ENCODE measurements around the gene WDR83.

WDR83 gene

DNA sequence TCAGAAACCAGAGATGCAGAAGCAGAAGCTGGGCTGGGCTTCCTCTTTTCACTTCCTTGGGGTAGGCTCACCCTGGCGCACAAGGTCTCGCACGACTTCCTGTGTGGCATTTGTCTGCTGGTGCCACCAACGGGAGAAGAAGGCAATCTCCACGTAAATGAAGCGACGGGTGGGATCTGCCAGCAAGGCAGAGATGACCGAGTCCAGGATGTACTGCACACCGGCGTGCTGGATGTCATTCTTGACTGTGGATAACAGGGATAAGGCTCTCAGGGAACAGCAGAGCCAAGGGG, 1.4 kb upstream of the WDR83 start:
- no peak for TF ChIP-seq FOXP2 (optimal IDR thresholded peaks at IDR 0.05; ENCODE audit: borderline replicate concordance, extremely low read depth, extremely low read length, insufficient read depth)
- no peak for TF ChIP-seq POLR2AphosphoS5 (IDR thresholded peaks at IDR 0.05; ENCODE audit: low read depth, low read length)

DNA sequence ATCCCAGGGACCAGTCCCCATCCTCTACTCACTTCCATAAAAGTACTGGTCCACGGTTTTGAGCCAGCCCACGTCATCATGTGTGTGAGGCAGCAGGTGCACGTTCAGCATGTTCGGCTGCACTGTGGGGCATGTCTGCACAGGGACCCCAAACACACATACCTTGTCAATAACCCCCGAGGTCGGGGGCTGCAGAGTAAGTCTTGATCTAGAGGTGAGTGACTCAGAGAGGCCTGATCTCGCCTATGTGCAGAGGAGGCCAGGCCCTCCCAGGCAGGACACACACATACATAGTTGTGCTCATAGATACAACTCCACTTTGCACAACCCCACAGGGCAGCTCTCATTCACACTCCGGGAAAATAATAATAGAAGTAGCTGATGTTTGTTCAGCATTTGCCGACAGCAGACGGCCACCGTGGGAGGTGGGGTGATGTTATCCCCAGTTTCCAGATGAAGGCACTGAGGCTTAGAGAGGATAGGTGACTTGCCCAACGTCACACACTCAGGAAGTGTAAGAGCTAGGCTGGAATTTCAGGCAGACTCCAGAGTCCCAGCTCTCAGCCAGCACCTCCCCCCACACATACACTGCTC, 839 bp upstream of the WDR83 start:
- no peak for TF ChIP-seq POLR2AphosphoS5 (IDR thresholded peaks at IDR 0.05; ENCODE audit: low read depth, low read length)
- no peak for TF ChIP-seq FOXP2 (optimal IDR thresholded peaks at IDR 0.05; ENCODE audit: borderline replicate concordance, extremely low read depth, extremely low read length, insufficient read depth)
- TF ChIP-seq, protein P1, sequence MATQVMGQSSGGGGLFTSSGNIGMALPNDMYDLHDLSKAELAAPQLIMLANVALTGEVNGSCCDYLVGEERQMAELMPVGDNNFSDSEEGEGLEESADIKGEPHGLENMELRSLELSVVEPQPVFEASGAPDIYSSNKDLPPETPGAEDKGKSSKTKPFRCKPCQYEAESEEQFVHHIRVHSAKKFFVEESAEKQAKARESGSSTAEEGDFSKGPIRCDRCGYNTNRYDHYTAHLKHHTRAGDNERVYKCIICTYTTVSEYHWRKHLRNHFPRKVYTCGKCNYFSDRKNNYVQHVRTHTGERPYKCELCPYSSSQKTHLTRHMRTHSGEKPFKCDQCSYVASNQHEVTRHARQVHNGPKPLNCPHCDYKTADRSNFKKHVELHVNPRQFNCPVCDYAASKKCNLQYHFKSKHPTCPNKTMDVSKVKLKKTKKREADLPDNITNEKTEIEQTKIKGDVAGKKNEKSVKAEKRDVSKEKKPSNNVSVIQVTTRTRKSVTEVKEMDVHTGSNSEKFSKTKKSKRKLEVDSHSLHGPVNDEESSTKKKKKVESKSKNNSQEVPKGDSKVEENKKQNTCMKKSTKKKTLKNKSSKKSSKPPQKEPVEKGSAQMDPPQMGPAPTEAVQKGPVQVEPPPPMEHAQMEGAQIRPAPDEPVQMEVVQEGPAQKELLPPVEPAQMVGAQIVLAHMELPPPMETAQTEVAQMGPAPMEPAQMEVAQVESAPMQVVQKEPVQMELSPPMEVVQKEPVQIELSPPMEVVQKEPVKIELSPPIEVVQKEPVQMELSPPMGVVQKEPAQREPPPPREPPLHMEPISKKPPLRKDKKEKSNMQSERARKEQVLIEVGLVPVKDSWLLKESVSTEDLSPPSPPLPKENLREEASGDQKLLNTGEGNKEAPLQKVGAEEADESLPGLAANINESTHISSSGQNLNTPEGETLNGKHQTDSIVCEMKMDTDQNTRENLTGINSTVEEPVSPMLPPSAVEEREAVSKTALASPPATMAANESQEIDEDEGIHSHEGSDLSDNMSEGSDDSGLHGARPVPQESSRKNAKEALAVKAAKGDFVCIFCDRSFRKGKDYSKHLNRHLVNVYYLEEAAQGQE (IDR thresholded peaks at IDR 0.05; ENCODE audit: insufficient read depth in 1 of 2, low read depth in 2 of 2, low read length in 2 of 2): no peak
- no peak for TF ChIP-seq SIN3A (IDR thresholded peaks at IDR 0.05; ENCODE audit: borderline replicate concordance, insufficient read depth, low read length)
- TF ChIP-seq TAF1 (IDR thresholded peaks at IDR 0.05; ENCODE audit: borderline replicate concordance, insufficient read depth, low read length): no peak

DNA sequence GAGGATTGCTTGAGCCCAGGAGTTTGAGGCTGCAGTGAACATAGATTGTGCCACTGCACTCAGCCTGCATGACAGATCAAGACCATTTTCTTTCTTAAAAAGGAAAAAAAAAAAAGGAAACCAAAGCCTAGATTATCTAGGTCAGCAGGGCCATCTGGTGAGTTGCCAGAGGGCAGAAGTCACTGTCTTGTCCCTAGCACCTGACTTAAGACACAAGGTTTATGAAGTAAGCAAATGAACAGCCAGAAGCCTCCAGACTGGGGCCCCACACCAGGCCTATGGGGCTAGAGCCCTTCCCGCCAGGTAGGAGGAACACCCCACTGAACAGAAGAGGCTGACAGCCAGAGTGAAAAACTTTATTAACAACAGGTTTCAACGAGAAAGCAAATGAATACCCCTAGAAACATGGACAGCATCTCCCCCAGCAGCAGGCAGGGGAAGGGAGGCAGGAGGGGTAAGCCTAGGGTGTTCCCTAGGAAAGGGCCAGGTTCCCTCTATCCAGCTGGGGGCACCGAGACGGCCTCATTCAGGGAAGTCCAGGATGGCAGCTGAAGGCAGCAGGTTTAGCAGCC, 1.2 kb downstream of the WDR83 start:
- no peak for TF ChIP-seq SIN3A (IDR thresholded peaks at IDR 0.05; ENCODE audit: borderline replicate concordance, insufficient read depth, low read length)
- no peak for TF ChIP-seq POLR2AphosphoS5 (IDR thresholded peaks at IDR 0.05; ENCODE audit: low read depth, low read length)
- no peak for TF ChIP-seq TAF1 (IDR thresholded peaks at IDR 0.05; ENCODE audit: borderline replicate concordance, insufficient read depth, low read length)
- TF ChIP-seq, protein P1 (IDR thresholded peaks at IDR 0.05; ENCODE audit: insufficient read depth in 1 of 2, low read depth in 2 of 2, low read length in 2 of 2): no peak
- TF ChIP-seq FOXP2 (optimal IDR thresholded peaks at IDR 0.05; ENCODE audit: borderline replicate concordance, extremely low read depth, extremely low read length, insufficient read depth): no peak

DNA sequence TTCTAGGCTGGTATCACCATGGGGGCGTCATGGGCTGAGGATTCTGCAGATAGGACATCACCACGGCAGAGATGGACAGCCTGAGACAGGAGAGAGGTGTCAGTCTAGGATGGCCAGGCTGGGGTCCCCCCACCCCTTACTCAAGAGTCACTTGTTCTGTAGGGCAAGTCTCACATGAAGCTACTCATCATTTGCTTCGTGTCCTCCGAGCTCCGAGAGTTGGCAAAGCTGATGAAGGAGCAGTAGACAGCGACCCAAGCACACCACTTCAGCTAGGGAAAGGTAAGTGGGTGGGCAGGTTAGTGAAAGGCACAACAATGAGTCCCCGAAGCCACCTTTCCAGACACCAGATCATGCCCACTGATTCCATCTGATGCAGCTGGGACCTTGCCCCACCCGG, 1.7 kb downstream of the WDR83 start:
- no peak for TF ChIP-seq FOXP2 (optimal IDR thresholded peaks at IDR 0.05; ENCODE audit: borderline replicate concordance, extremely low read depth, extremely low read length, insufficient read depth)
- TF ChIP-seq TAF1 (IDR thresholded peaks at IDR 0.05; ENCODE audit: borderline replicate concordance, insufficient read depth, low read length): no peak
- TF ChIP-seq SIN3A (IDR thresholded peaks at IDR 0.05; ENCODE audit: borderline replicate concordance, insufficient read depth, low read length): no peak
- TF ChIP-seq POLR2AphosphoS5 (IDR thresholded peaks at IDR 0.05; ENCODE audit: low read depth, low read length): no peak

DNA sequence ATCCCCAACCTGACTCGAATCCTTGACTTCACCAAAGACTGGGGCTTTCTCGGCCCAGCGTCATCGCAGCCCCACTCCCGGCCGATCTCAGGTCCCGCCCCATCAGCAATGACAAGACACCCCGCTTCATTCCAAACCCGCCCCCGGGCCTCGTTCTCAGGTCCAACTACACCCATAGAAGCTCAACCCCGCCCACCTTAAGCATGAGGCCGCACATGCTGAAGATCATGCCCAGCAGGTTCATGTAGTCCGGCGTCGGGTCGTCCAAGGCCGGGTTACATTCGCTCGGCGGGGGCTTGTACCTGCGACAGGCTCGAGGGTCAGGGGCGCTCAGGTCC, 2.3 kb downstream of the WDR83 start:
- TF ChIP-seq, protein P1 (IDR thresholded peaks at IDR 0.05; ENCODE audit: insufficient read depth in 1 of 2, low read depth in 2 of 2, low read length in 2 of 2): no peak
- TF ChIP-seq FOXP2 (optimal IDR thresholded peaks at IDR 0.05; ENCODE audit: borderline replicate concordance, extremely low read depth, extremely low read length, insufficient read depth) (no peak), TAF1 (IDR thresholded peaks at IDR 0.05; ENCODE audit: borderline replicate concordance, insufficient read depth, low read length) (no peak), SIN3A (IDR thresholded peaks at IDR 0.05; ENCODE audit: borderline replicate concordance, insufficient read depth, low read length) (no peak), POLR2AphosphoS5 (IDR thresholded peaks at IDR 0.05; ENCODE audit: low read depth, low read length) (no peak)

DNA sequence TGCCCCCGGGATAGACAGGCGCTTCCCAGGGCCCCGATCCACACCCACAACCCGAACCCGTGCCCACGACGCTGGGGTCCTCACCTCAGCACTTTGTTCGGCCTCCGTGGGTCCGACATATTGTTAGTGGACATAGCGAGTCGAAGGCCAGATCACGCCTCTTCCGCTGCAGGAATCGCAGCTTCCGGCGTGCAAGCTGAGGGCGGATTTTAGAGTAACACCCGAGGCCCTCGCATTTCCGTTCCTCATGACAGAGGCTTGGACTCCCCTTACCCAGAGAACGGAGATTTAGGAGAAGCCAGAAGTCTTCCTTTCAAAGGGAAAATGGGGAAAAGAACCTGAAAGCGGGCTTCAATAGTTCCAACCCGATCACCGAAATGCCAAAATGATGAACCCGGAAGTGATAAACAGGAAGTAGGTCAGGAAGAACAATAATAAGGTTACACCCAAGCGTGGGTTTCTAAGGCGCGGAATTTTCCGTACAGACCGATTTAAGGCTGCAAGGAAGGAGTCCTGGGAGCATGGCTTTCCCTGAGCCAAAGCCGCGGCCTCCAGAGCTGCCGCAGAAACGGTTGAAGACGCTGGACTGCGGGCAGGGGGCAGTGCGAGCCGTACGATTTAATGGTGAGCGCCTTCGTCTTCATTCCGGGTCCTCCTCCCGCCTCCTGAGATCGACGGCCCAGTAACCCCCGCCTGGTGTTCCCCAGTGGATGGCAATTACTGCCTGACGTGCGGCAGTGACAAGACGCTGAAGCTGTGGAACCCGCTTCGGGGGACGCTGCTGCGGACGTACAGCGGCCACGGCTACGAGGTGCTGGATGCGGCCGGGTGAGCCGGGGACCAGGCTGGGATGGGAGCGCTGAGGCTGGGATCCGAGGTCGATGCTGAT, 2.9 kb downstream of the WDR83 start:
- TF ChIP-seq SIN3A (IDR thresholded peaks at IDR 0.05; ENCODE audit: borderline replicate concordance, insufficient read depth, low read length): no peak
- TF ChIP-seq, protein P1 (IDR thresholded peaks at IDR 0.05; ENCODE audit: insufficient read depth in 1 of 2, low read depth in 2 of 2, low read length in 2 of 2): no peak
- no peak; the same call in 1 of the 2 replicates for TF ChIP-seq POLR2AphosphoS5 (IDR thresholded peaks at IDR 0.05; ENCODE audit: low read depth, low read length)
- TF ChIP-seq TAF1 (IDR thresholded peaks at IDR 0.05; ENCODE audit: borderline replicate concordance, insufficient read depth, low read length): peak; percentile 57; the same call in 1 of the 2 replicates
- TF ChIP-seq FOXP2 (optimal IDR thresholded peaks at IDR 0.05; ENCODE audit: borderline replicate concordance, extremely low read depth, extremely low read length, insufficient read depth): peak; percentile 37
